Stimulated activated CD8-positive, alpha-beta memory T cell treated with anti-CD3 and anti-CD28 coated beads, Interleukin-7, amount 100 ng/mL, for 4 hours (primary cell): ENCODE results near the gene C12orf60.
A peak's percentile ranks its signal among the peaks of the same experiment; 100 is the strongest.

Experiments used
- DNase-seq, 2 donors: peaks; one replicate each; pipeline ENCODE4 v3.0.0-alpha.2; 2020; ENCODE audit warnings: low read depth in 2 of 2

C12orf60 gene

GRCh38 chr12:14834509-14834908 is 31.0 kb downstream of the C12orf60 start:
- DNase-seq = no peak

- DNase-seq = no peak
Observed at GRCh38 chr12:14836336-14837210, 33.1 kb downstream of the C12orf60 start.

GRCh38 chr12:14839262-14839661 is 35.8 kb downstream of the C12orf60 start:
- no peak for DNase-seq

- DNase-seq = no peak
Observed at GRCh38 chr12:14840616-14841015, 37.1 kb downstream of the C12orf60 start.

- DNase-seq = no peak
Observed at GRCh38 chr12:14841761-14842160, 38.3 kb downstream of the C12orf60 start.

- DNase-seq = no peak
Observed at GRCh38 chr12:14842315-14842714, 38.8 kb downstream of the C12orf60 start.

GRCh38 chr12:14843425-14843887 is 40.0 kb downstream of the C12orf60 start, which contains the start of gene ART4:
ART4 (minus strand) TSS chr12:14843526; CDS start chr12:14843113, 413 bp downstream.
- no peak for DNase-seq

- DNase-seq = no peak
Observed at GRCh38 chr12:14844401-14844800, 40.9 kb downstream of the C12orf60 start.

GRCh38 chr12:14845350-14845750 is 41.9 kb downstream of the C12orf60 start:
- peak; percentile 3 to 17 for DNase-seq

GRCh38 chr12:14846042-14846587 is 42.6 kb downstream of the C12orf60 start:
- no peak for DNase-seq

- no peak for DNase-seq
Observed at GRCh38 chr12:14846876-14847580, 43.6 kb downstream of the C12orf60 start.

- DNase-seq = no peak
Observed at GRCh38 chr12:14849661-14850060, 46.2 kb downstream of the C12orf60 start.

- DNase-seq = no peak
Observed at GRCh38 chr12:14850929-14851663, 47.6 kb downstream of the C12orf60 start.

- DNase-seq = no peak
Observed at GRCh38 chr12:14852880-14853279, 49.4 kb downstream of the C12orf60 start.

- no peak for DNase-seq
Observed at GRCh38 chr12:14853961-14854360, 50.5 kb downstream of the C12orf60 start.

- no peak for DNase-seq
Observed at GRCh38 chr12:14854586-14855183, 51.2 kb downstream of the C12orf60 start.

- DNase-seq = no peak
Observed at GRCh38 chr12:14858513-14858912, 55.0 kb downstream of the C12orf60 start.

GRCh38 chr12:14860490-14860889 is 57.0 kb downstream of the C12orf60 start:
- DNase-seq = no peak

GRCh38 chr12:14868916-14869506 is 65.5 kb downstream of the C12orf60 start:
- no peak for DNase-seq

GRCh38 chr12:14871247-14871646 is 67.8 kb downstream of the C12orf60 start:
- DNase-seq = no peak

GRCh38 chr12:14871886-14872285 is 68.4 kb downstream of the C12orf60 start:
- no peak for DNase-seq
